Measurements from ENCODE around the gene NFAM1. TPM values are rescaled to one million over a fixed set of nuclear protein-coding genes. Genes with fewer than 3 reads are reported as not detected.

The NFAM1 gene
- total and polyA plus RNA-seq, 4 donors = 0.36 to 3.8 (median 2.6) TPM

- no peak for DNase-seq (ENCODE audit: low spot score)
- Histone ChIP-seq H3K27ac (ENCODE audit: low read depth in 1 of 2, low read length in 2 of 2) (peak overlapping the region; percentile 21 to 28), H3K36me3 (ENCODE audit: control insufficient read depth in 4 of 4, insufficient read depth in 3 of 4, low read depth in 1 of 4, low read length in 3 of 4) (no peaks in the 10 kb centered on the region), H3K4me3 (ENCODE audit: low read depth in 1 of 3, low read length in 3 of 3) (no peak overlapping the region), H3K9ac (ENCODE audit: low read depth in 1 of 2, low read length in 2 of 2) (no peak overlapping the region), H3K27me3 (ENCODE audit: control insufficient read depth in 4 of 4, insufficient read depth in 4 of 4, low read length in 3 of 4) (no peaks in the 10 kb centered on the region), H3K4me1 (ENCODE audit: control insufficient read depth in 4 of 4, insufficient read depth in 4 of 4, low read length in 3 of 4) (peaks cover 0 to 12% (median 9%) of the 10 kb centered on the region in 4 donors), H3K9me3 (ENCODE audit: control insufficient read depth in 4 of 4, low read length in 3 of 4) (peaks cover 0 to 2% (median 0%) of the 10 kb centered on the region in 4 donors)
- TF ChIP-seq TAF1 (conservative IDR thresholded peaks at IDR 0.05) (no peak), SP1 (IDR thresholded peaks at IDR 0.05) (no peak), HNF4A (conservative IDR thresholded peaks at IDR 0.05) (no peak), MAX (IDR thresholded peaks at IDR 0.05) (no peak), RXRA (IDR thresholded peaks at IDR 0.05) (no peak), ZBTB33 (IDR thresholded peaks at IDR 0.05) (no peak)
- WGBS = 43% methylated on average over 6 of the region's 6 CpGs
These were observed 11.3 kb upstream of the NFAM1 start for GRCh38 chr22:42443240-42444076.

GRCh38 chr22:42442748-42443147 is 10.5 kb upstream of the NFAM1 start:
- 89% methylated on average over 4 of the region's 4 CpGs for whole genome bisulfite sequencing

GRCh38 chr22:42440728-42441127 is 8.5 kb upstream of the NFAM1 start:
- no peak overlapping the region for H3K9ac ChIP-seq (ENCODE audit: low read depth in 1 of 2, low read length in 2 of 2)
- no peak overlapping the region for H3K27ac ChIP-seq (ENCODE audit: low read depth in 1 of 2, low read length in 2 of 2)
- no peaks in the 10 kb centered on the region for H3K36me3 ChIP-seq (ENCODE audit: control insufficient read depth in 4 of 4, insufficient read depth in 3 of 4, low read depth in 1 of 4, low read length in 3 of 4)
- H3K4me3 ChIP-seq (ENCODE audit: low read depth in 1 of 3, low read length in 3 of 3) = no peak overlapping the region
- peaks cover 0 to 18% (median 13%) of the 10 kb centered on the region in 4 donors for H3K4me1 ChIP-seq (ENCODE audit: control insufficient read depth in 4 of 4, insufficient read depth in 4 of 4, low read length in 3 of 4)
- H3K9me3 ChIP-seq (ENCODE audit: control insufficient read depth in 4 of 4, low read length in 3 of 4) = no peaks in the 10 kb centered on the region
- DNase-seq (ENCODE audit: low spot score) = no peak
- no peaks in the 10 kb centered on the region for H3K27me3 ChIP-seq (ENCODE audit: control insufficient read depth in 4 of 4, insufficient read depth in 4 of 4, low read length in 3 of 4)
- 83% methylated on average over 15 of the region's 15 CpGs for WGBS
- TF ChIP-seq JUND (IDR thresholded peaks at IDR 0.05) = no peak
- no peak for TF ChIP-seq TAF1 (conservative IDR thresholded peaks at IDR 0.05)
- TF ChIP-seq CTCF (IDR thresholded peaks at IDR 0.05; ENCODE audit: low read depth, low read length, missing input control) = no peak
- no peak for TF ChIP-seq MAX (IDR thresholded peaks at IDR 0.05)
- TF ChIP-seq FOXA2 (IDR thresholded peaks at IDR 0.05) = no peak
- no peak for TF ChIP-seq REST (IDR thresholded peaks at IDR 0.05)
- no peak for TF ChIP-seq ATF3 (IDR thresholded peaks at IDR 0.05)
- TF ChIP-seq SP1 (IDR thresholded peaks at IDR 0.05) = no peak
- no peak for TF ChIP-seq HNF4G (IDR thresholded peaks at IDR 0.05)
- no peak for TF ChIP-seq FOXA1 (IDR thresholded peaks at IDR 0.05)
- TF ChIP-seq ZBTB33 (IDR thresholded peaks at IDR 0.05) = no peak
- no peak for TF ChIP-seq RXRA (IDR thresholded peaks at IDR 0.05)

More at GRCh38 chr22:42442748-42443147, 10.5 kb upstream of the NFAM1 start:
- peaks cover 0 to 15% (median 10%) of the 10 kb centered on the region in 4 donors for H3K4me1 ChIP-seq (ENCODE audit: control insufficient read depth in 4 of 4, insufficient read depth in 4 of 4, low read length in 3 of 4)
- TF ChIP-seq GABPA (IDR thresholded peaks at IDR 0.05 in 1 of 2, conservative IDR thresholded peaks at IDR 0.05 in 1 of 2) = no peak
- no peak for TF ChIP-seq RAD21 (IDR thresholded peaks at IDR 0.05)
- no peak for TF ChIP-seq YY1 (IDR thresholded peaks at IDR 0.05)
- TF ChIP-seq HNF4A (conservative IDR thresholded peaks at IDR 0.05) = no peak
- TF ChIP-seq MAX (IDR thresholded peaks at IDR 0.05) = no peak
- no peaks in the 10 kb centered on the region for H3K27me3 ChIP-seq (ENCODE audit: control insufficient read depth in 4 of 4, insufficient read depth in 4 of 4, low read length in 3 of 4)
- no peak overlapping the region for H3K9ac ChIP-seq (ENCODE audit: low read depth in 1 of 2, low read length in 2 of 2)
- H3K9me3 ChIP-seq (ENCODE audit: control insufficient read depth in 4 of 4, low read length in 3 of 4) = peaks cover 0 to 2% (median 0%) of the 10 kb centered on the region in 4 donors
- no peaks in the 10 kb centered on the region for H3K36me3 ChIP-seq (ENCODE audit: control insufficient read depth in 4 of 4, insufficient read depth in 3 of 4, low read depth in 1 of 4, low read length in 3 of 4)
- no peak overlapping the region for H3K27ac ChIP-seq (ENCODE audit: low read depth in 1 of 2, low read length in 2 of 2)
- no peak for DNase-seq (ENCODE audit: low spot score)
- no peak overlapping the region for H3K4me3 ChIP-seq (ENCODE audit: low read depth in 1 of 3, low read length in 3 of 3)

Data from liver (tissue), 9 donors.